Hippocampal formation (tissue), 2 donors: ENCODE results near the gene CHEK1.

Experiments
- DNase-seq, 2 donors: peaks; one replicate each; lab custom pipeline; 2025; lab: John Stamatoyannopoulos, UW

The CHEK1 gene

DNA sequence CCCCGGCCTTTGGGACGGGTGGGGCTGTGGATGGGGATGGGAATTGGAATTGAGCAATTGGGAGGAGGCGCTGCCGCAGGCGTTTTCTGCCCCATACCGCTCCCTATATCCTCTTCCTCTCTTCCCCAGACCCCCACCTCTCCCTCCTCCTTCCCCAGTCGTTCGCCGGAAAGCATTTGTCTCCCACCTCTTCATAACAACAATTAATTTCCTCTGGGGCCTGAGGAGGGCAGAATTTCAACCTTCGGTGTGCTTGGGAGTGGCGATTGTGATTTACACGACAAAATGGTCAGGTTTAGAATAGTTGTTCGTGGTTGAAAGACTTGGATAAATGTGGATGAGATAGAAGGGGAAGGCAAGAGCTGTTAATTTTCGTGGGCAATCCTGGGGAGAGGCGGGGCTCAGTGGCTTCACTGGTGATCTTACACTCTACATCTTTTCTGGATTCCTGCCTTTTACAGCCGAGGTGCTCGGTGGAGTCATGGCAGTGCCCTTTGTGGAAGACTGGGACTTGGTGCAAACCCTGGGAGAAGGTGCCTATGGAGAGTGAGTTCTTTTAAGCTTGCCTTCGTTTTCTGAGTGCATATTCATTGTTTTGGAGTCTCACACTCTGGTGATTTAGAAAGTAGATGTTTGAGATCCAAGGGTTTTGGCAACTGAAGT, 1.5 kb downstream of the CHEK1 start:
- DNase-seq, result no peak

DNA sequence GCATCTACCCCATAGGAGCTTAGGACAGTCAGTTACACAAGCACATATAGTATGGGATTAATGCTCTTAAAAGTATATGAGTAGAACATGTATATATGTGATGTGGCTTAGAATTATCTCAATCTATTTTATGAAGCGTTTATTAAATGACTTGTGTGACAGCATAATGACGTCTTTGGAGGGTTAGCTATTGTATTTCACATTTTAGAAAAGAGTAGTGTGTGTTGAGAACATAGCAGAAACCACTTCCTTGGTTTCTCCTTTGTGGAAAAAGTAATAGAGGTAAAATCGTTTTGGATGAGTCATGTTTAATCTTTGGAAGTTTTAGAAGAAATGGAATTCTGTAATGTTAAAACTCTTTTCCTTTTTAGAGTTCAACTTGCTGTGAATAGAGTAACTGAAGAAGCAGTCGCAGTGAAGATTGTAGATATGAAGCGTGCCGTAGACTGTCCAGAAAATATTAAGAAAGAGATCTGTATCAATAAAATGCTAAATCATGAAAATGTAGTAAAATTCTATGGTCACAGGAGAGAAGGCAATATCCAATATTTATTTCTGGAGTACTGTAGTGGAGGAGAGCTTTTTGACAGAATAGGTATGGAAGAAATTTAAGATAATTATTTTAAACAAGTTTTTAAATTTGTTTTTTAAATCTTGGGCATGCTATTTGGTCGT, 2.4 kb downstream of the CHEK1 start:
- DNase-seq, result no peak

GRCh38 chr11:125637840-125638239, 12.9 kb downstream of the CHEK1 start:
- DNase-seq, result no peak

- no peak for DNase-seq
These were observed 13.4 kb downstream of the CHEK1 start for GRCh38 chr11:125638315-125638714.

DNA sequence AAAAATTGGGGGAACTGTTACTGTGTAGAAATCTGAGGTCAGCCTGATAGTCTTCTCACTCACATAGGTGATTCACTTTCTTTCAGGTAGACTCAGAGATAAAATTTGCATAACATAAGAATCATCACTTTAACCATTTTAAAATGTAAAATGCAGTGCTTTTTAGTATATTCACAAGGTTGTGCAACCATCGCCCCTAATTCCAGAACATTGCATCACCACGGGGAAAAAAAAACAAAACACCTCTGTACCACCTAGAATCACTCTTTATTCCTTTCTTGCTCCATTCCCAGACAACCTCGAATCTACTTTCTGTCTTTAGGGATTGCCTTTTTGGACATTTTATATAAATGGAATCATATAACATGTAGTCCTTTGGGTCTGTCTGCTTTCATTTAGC, 20.9 kb downstream of the CHEK1 start:
- DNase-seq, result no peak

- DNase-seq, result no peak
These were observed 24.7 kb downstream of the CHEK1 start for GRCh38 chr11:125649465-125650166.

- no peak for DNase-seq
These were observed 37.7 kb downstream of the CHEK1 start for GRCh38 chr11:125662689-125663088.

DNA sequence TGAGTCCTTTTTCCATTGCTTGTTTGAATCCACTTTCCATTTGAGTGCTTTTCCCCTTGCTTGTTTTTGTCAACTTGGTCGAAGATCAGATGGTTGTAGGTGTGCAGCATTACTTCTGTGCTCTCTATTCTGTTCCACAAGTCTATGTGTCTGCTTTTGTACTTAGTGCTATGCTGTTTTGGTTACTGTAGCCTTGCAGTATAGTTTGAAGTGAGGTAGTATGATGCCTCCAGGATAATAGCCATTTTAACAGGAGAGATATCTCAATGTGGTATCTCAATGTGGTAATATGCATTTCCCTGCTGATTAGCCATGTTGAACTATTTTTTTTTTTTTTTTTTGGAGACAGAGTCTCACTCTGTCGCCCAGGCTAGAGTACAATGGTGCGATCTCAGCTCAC, 38.9 kb downstream of the CHEK1 start:
- no peak for DNase-seq

DNA sequence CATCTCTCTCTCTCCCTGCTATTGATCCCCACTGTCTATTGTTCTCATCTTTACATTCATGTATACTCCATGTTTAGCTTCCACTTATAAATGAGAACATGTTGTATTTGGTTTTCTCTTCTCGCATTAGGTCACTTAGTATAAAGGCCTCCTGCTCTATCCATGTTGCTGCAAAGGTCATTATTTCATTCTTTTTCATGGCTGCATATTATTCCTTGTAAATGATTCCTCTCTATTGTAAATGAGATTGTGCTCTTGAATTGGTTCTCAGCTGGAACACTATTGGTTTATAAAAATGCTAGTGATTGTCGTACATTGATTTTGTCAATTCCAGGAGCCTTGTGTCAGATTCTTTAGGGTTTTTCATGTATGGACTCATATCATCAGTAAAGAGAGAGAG, 42.2 kb downstream of the CHEK1 start:
- no peak for DNase-seq

DNA sequence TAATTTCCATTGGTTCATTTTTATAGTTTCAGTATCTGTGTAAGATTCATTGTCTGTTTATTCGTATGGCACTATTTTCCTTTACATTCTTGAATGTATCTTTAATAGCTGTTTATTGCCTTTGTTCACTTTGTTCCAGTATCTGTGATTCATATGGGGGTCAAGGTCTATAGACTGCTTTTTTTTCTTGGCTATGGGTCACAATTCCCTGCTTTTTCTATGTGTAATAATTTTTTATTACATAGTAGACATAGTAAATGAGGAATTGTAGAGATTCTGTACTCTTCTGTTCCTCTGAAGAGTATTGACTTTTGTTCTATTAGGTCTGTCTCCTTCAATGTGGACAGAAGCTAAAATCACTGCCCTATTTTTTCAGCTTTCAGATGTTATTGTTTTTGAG, 45.2 kb downstream of the CHEK1 start:
- no peak for DNase-seq

DNA sequence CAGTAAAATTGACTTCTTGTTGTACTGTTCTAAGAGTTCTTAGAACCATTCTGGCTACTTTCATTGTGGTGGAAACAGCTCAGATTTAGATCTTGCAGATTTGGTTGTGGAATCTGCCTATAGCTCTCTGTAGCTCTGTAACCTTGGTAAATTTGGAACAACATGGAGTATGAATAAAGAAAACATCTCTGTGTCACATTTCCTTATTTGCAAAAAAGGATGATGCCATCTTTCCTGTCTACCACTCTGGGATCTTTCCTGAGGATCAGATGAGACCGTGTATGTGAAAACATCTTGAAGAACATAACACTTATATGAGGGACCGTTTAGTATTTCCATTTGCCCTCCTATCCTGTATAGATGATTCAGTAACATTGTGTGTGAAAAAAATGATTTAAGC, 46.6 kb downstream of the CHEK1 start:
- DNase-seq, result no peak

- no peak for DNase-seq
These were observed 49.2 kb downstream of the CHEK1 start for GRCh38 chr11:125674210-125674609.

DNA sequence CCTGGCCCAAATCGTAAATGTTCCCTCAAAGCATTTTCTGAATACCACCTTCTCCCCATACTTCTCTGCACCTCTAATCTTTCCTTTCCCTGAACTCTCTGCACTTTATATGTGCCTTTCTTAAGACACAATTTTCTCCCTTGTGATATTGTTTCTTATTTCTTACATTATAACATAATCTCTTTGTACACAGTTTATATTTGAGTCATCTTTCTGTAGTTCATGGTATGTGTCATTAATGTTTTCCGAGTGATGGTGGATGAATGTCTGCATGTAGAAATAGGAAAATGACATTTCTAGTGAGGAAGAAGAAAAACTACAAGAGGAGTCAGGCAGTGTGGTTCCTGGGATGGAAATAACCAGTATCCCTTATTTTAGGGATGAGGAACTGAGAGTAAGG, 50.2 kb downstream of the CHEK1 start:
- no peak for DNase-seq

DNA sequence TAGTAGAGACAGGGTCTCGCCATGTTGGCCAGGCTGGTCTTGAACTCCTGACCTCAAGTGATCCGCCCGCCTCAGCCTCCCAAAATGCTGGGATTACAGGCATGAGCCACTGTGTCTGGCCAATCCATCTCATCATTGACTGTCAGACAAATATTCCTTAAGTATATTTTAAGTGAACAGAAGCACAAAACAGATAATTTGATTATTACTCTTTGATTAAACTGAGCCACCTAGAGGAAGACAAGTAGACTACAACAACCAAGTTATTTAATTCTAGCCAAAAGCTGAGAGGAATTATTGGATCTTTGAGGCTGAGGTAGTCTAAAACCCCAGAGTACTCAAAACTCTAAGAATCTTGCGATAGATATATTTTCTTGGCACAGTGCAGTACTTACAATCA, 54.4 kb downstream of the CHEK1 start:
- DNase-seq, result no peak

DNA sequence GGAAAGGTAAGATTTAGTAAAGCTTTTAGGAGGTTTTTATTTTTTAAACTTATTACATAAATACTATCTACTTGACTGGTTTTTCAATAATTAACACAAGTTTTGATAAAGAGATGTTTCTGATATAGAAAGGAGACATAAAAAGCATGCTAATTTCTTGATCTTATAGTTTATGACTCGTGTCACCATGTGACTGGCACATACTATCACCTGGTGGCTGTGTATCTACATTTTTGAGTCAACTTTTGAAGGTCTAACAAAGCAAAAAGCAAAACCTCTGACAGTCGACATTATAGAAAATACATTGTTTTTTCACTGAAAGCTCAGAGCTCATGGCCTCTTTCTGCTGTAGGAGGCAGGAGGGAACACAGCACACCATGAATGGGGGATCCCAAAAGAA, 54.9 kb downstream of the CHEK1 start:
- no peak for DNase-seq

- no peak for DNase-seq
These were observed 55.8 kb downstream of the CHEK1 start, which contains the start of gene ACRV1 for GRCh38 chr11:125680747-125681146. Gene ACRV1 (minus strand): TSS chr11:125680847. CDS start chr11:125680780, 67 bp downstream.

DNA sequence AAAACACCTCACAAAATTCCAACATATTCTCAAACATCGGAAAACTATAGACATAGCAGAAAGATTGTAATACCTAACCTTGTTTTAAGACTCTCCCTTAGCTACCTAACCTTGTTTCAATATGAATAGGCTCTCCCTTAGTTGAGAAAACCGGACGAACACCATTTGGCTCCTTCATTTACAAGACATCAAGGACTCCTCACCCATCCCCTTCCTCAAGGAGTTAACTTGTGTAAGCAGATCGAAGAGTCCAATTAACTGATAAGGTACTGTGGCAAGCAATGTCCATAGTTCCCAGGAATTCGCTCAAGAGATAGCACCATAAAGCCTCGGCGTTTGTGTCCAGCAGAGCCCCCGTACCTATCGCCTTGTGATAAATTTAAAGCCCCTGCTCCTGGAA, 60.3 kb downstream of the CHEK1 start:
- no peak for DNase-seq

DNA sequence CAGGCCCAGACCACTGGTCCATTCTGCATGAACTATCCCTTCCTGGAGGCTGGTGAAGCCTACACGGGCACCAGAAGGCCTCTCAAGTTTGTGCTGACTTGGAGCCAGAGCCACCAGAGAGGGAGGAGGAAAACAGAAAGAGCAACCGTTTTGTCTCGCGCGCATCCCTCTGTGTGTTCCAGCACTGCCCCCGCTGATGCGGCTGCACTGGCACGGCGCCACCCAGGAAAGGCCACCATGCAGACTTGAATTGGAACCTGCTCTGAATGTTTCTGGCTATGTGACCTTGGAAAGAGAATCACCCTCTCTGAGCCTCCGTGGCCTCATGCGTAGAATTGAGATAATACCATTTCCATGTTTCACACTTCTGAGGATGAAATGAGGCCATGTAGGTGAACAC, 63.1 kb downstream of the CHEK1 start:
- no peak for DNase-seq

DNA sequence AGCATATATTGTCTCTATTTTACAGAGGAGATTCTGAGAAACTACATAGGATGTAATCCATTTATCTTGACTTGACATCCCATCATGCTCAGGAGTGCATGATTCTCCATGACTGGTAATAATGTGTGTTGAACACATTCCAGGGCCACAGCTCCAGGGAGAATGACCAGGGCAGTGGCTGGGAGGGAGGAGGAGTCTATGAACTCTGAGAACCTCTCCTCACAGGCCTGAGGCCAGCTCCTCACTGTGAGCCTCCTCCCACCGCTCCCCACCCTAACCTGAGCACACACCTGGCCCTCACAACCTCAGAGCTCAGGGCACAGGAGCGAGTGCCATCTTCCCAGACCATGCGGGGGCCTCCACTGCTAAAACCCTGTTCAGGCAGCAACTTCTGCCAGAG, 63.7 kb downstream of the CHEK1 start:
- DNase-seq, result no peak

GRCh38 chr11:125689274-125689859, 64.4 kb downstream of the CHEK1 start:
- no peak for DNase-seq

- no peak for DNase-seq
These were observed 65.0 kb downstream of the CHEK1 start for GRCh38 chr11:125690006-125690405.

DNA sequence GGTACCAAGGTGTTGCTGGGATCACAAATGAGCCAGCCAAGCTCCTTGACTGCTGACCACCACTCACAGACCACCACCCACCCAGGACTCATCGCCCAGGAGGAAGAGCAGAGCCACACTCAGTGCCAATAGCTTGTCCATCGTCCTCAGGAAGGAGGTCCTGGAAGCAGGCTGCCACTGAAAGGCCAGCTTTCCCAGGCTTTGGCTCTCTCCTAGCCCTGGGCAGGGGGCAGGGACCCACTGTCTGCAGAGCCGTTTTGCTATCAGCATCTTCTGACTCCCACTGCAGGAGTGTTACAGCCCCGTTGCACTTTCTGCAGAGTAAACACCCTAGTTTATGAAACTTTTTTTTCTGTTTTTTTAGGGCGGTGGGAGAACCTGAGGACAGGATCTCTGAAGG, 67.9 kb downstream of the CHEK1 start:
- no peak for DNase-seq

- no peak for DNase-seq
These were observed 70.0 kb downstream of the CHEK1 start for GRCh38 chr11:125694951-125695350.
